ENCODE measurements around the gene EXOC2. TPM values are rescaled to one million over a fixed set of nuclear protein-coding genes. Genes with fewer than 3 reads are reported as not detected.

EXOC2 gene
- total and polyA plus RNA-seq, 2 of the 13 experiments (the other 11 are each of a cell fraction or from before 2014, with no cell fraction given), result 12.6 to 22.9 TPM

DNA sequence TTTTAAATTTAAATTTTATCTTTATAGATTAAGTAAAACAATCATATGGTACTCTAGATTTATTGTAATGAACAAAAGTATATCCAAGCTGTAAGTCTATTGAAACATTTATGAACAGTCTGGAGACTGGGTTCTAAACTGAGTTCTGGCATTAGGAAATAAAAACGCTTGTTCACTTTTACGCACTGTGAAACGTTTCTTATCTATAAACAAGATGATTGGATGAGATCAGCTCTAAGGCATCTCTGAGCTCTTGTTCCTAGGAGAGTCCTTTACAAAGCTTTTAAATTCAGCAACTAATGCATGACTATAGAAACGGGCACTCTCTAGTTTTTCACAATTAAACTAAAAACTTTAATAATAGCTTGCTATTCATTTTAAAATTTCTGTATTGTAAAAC is 42.8 kb downstream of the EXOC2 start:
- Histone ChIP-seq H3K4me1 (ENCODE audit: insufficient read depth, low read length) (no peaks in the 10 kb centered on the region), H3K36me3 (replicated peaks in 1 of 2; ENCODE audit: control insufficient read depth in 1 of 2, insufficient read depth in 2 of 2, low read length in 2 of 2) (peaks cover 0 to 1% of the 10 kb centered on the region in 2 experiments; a peak in 2 of 5 replicates), H2AFZ (ENCODE audit: low read length) (no peak overlapping the region), H3K9ac (ENCODE audit: insufficient read depth, low read depth, low read length) (no peak overlapping the region), H3K4me3 (replicated peaks in 1 of 3; ENCODE audit: insufficient read depth in 1 of 3, low read depth in 2 of 3, low read length in 3 of 3) (no peak overlapping the region), H3K4me2 (ENCODE audit: low read depth, low read length) (no peak overlapping the region), H3K27me3 (ENCODE audit: control insufficient read depth in 1 of 2, insufficient read depth in 2 of 2, low read length in 2 of 2) (no peaks in the 10 kb centered on the region), H3K9me3 (ENCODE audit: low read length) (no peaks in the 10 kb centered on the region), H4K20me1 (ENCODE audit: insufficient read depth, low read length) (no peaks in the 10 kb centered on the region), H3K27ac (ENCODE audit: extremely low read length, insufficient read depth, low read length) (no peak overlapping the region), H3K79me2 (ENCODE audit: insufficient read depth, low read length) (no peaks in the 10 kb centered on the region)
- ATAC-seq (no peak), DNase-seq (ENCODE audit: low spot score) (no peak), FAIRE-seq (no peak)
- ChIA-PET POLR2A (no interaction called here), CTCF (ENCODE audit: low intra/inter-chr PET ratio, low total read pairs) (no interaction called here)
- in situ Hi-C loops (cut with HindIII; ENCODE audit: extremely low pct_ligation_motif_present, low pct_unique_long_range_greater_than_20kb) (no loop called here), intact Hi-C loops (cut with micrococcal nuclease; ENCODE audit: unreplicated experiment) (no loop called here)
- no TSS peak for BruUV-seq (replicated peaks)
- 90% methylated on average over 4 of the region's 4 CpGs for WGBS (ENCODE audit: low lambda C conversion rate)
- TF ChIP-seq NCOA5 (CRISPR knock-in tag; IDR thresholded peaks at IDR 0.05) (no peak), TGIF2 (CRISPR knock-in tag; IDR thresholded peaks at IDR 0.05) (no peak), HIVEP1 (CRISPR knock-in tag; IDR thresholded peaks at IDR 0.05) (no peak), SUZ12 (IDR thresholded peaks at IDR 0.05; ENCODE audit: low read depth, low read length) (no peak), ZNF550 (CRISPR knock-in tag; IDR thresholded peaks at IDR 0.05; ENCODE audit: borderline replicate concordance) (no peak), MAFF (IDR thresholded peaks at IDR 0.05; ENCODE audit: low read depth, low read length) (no peak), RORA (CRISPR knock-in tag; IDR thresholded peaks at IDR 0.05) (no peak), SRSF9 (IDR thresholded peaks at IDR 0.05; ENCODE audit: borderline replicate concordance, insufficient read depth, low read depth, low read length, poor library complexity, severe bottlenecking) (no peak), ZSCAN30 (CRISPR knock-in tag; IDR thresholded peaks at IDR 0.05) (no peak), ZBTB1 (CRISPR knock-in tag; IDR thresholded peaks at IDR 0.05; ENCODE audit: borderline replicate concordance) (no peak), CHD2 (IDR thresholded peaks at IDR 0.05; ENCODE audit: low read depth, low read length) (no peak), ZNF570 (CRISPR knock-in tag; IDR thresholded peaks at IDR 0.05; ENCODE audit: borderline replicate concordance) (no peak), MBD4 (IDR thresholded peaks at IDR 0.05; ENCODE audit: borderline replicate concordance, low read length) (no peak), BRCA1 (CRISPR knock-in tag; IDR thresholded peaks at IDR 0.05) (no peak), ATAD3A (CRISPR knock-in tag; IDR thresholded peaks at IDR 0.05) (no peak), ZC3H4 (CRISPR knock-in tag; IDR thresholded peaks at IDR 0.05; ENCODE audit: borderline replicate concordance) (no peak), ZEB1 (IDR thresholded peaks at IDR 0.05; ENCODE audit: insufficient replicate concordance, low read depth) (no peak)

Data from HepG2 (cell line).